Left lung (tissue), 10 donors: ENCODE measurements around the gene CCNC. TPM values are rescaled to one million over a fixed set of nuclear protein-coding genes. Genes with fewer than 3 reads are reported as not detected.

Source experiments
- ATAC-seq: fragments of 200-7000 bp; cut with Tn5 transposase; one replicate; pipeline ENCODE4 v1.9.1; 2020; ENCODE audit warnings: moderate library complexity
- DNase-seq, 4 donors: peaks; one replicate each; pipeline ENCODE4 v3.0.0-alpha.2; 2013 to 2020
- H3K27ac ChIP-seq, 2 donors: fragments of 200-600 bp; sonication (generic) in 1 of 2; one replicate each; pipeline versions ENCODE4 v1.5.0 to v1.8.0; 2020 to 2021
- H3K27me3 ChIP-seq, 2 donors: fragments of 200-600 bp; sonication (generic) in 1 of 2; one replicate each; pipeline versions ENCODE4 v1.5.0 to v1.8.0; 2020 to 2021
- H3K36me3 ChIP-seq, 2 donors: fragments of 200-600 bp; sonication (generic) in 1 of 2; one replicate each; pipeline versions ENCODE4 v1.5.0 to v1.8.0; 2020 to 2021
- H3K4me1 ChIP-seq, 2 donors: fragments of 200-600 bp; one replicate each; pipeline ENCODE4 v1.8.0; 2021
- H3K4me3 ChIP-seq, 2 donors: fragments of 200-600 bp; sonication (generic) in 1 of 2; one replicate each; pipeline versions ENCODE4 v1.5.0 to v1.8.0; 2020 to 2021; ENCODE audit warnings: mild to moderate bottlenecking in 1 of 2
- H3K9me3 ChIP-seq, 2 donors: fragments of 200-600 bp; sonication (generic) in 1 of 2; one replicate each; pipeline versions ENCODE4 v1.5.0 to v1.8.0; 2020 to 2021
- CTCF ChIP-seq, 2 donors: fragments of 200-600 bp; sonication (generic) in 1 of 2; IDR thresholded peaks; one replicate each; pipeline versions ENCODE4 v1.5.0 to v1.8.0; 2021; ENCODE audit warnings: antibody characterized with exemption in 2 of 2
- intact Hi-C, 2 donors: fragments of 100-400 bp; cut with DNase I; formaldehyde crosslinking; loops; one replicate each; pipeline versions ENCODE4 v1.11.2 to v1.14.2; 2022
- polyA plus RNA-seq, 6 donors: library from polyadenylated mRNA; unstranded; fragments of 120-200 nt; gene quantifications; one replicate each; pipeline ENCODE4 v1.2.1, GENCODE V29; 2013; ENCODE audit not compliant: insufficient read length in 6 of 6
- total RNA-seq, 2 donors: library from RNA; stranded (reverse); fragmentation: NEBNext Ultra II Directional; extraction: Animal tissue kit (Norgen Biotek cat#: 25700); gene quantifications; one replicate each; pipeline ENCODE4 v1.2.1, GENCODE V29; 2021
- donor health status: DM: no; HTN: yes; CAD: no.
- donor health status: DM: no; HTN: no; CAD: no.

Gene CCNC
- total and polyA plus RNA-seq, 8 donors: 55.6 to 110 (median 86.8) TPM

GRCh38 chr6:99575544-99576227 lies 7.2 kb upstream of the CCNC start:
- H3K4me1 ChIP-seq: no peaks in the 10 kb centered on the region
- no peak overlapping the region for H3K4me3 ChIP-seq
- H3K9me3 ChIP-seq: no peaks in the 10 kb centered on the region
- DNase-seq: no peak
- ATAC-seq: no peak
- H3K27ac ChIP-seq: no peak overlapping the region
- intact Hi-C loops: no loop called here
- H3K27me3 ChIP-seq: peaks cover 0 to 1% of the 10 kb centered on the region in 2 donors
- no peak for TF ChIP-seq CTCF (IDR thresholded peaks at IDR 0.05)
- H3K36me3 ChIP-seq: no peaks in the 10 kb centered on the region

- Histone ChIP-seq H3K4me1 (no peaks in the 10 kb centered on the region), H3K27me3 (no peaks in the 10 kb centered on the region), H3K36me3 (no peaks in the 10 kb centered on the region), H3K9me3 (no peaks in the 10 kb centered on the region), H3K4me3 (no peak overlapping the region), H3K27ac (no peak overlapping the region)
- no peak for TF ChIP-seq CTCF (IDR thresholded peaks at IDR 0.05)
- DNase-seq (no peak), ATAC-seq (no peak)
- intact Hi-C loops: no loop called here
Observed at GRCh38 chr6:99573980-99574617, 5.6 kb upstream of the CCNC start.

- DNase-seq (no peak), ATAC-seq (no peak)
- TF ChIP-seq CTCF (IDR thresholded peaks at IDR 0.05): no peak
- Histone ChIP-seq H3K36me3 (peaks cover 0 to 4% of the 10 kb centered on the region in 2 donors), H3K27me3 (no peaks in the 10 kb centered on the region), H3K27ac (no peak overlapping the region), H3K4me3 (no peak overlapping the region), H3K9me3 (no peaks in the 10 kb centered on the region), H3K4me1 (peaks cover 4 to 27% of the 10 kb centered on the region in 2 donors)
- intact Hi-C loops: no loop called here
Observed at GRCh38 chr6:99563056-99563723, 5.3 kb downstream of the CCNC start.

GRCh38 chr6:99560668-99561067 lies 7.8 kb downstream of the CCNC start:
- no peaks in the 10 kb centered on the region for H3K27me3 ChIP-seq
- no peak overlapping the region for H3K27ac ChIP-seq
- ATAC-seq (no peak), DNase-seq (no peak)
- intact Hi-C loops: no loop called here
- no peak for TF ChIP-seq CTCF (IDR thresholded peaks at IDR 0.05)
- H3K4me1 ChIP-seq: peaks cover 0 to 4% of the 10 kb centered on the region in 2 donors
- peaks cover 0 to 28% of the 10 kb centered on the region in 2 donors for H3K36me3 ChIP-seq
- H3K4me3 ChIP-seq: no peak overlapping the region
- H3K9me3 ChIP-seq: no peaks in the 10 kb centered on the region

GRCh38 chr6:99559057-99559456 lies 9.4 kb downstream of the CCNC start:
- peaks cover 0 to 45% of the 10 kb centered on the region in 2 donors for H3K36me3 ChIP-seq
- intact Hi-C loops: no loop called here
- ATAC-seq (no peak), DNase-seq (no peak)
- H3K27ac ChIP-seq: no peak overlapping the region
- no peaks in the 10 kb centered on the region for H3K9me3 ChIP-seq
- no peak for TF ChIP-seq CTCF (IDR thresholded peaks at IDR 0.05)
- H3K27me3 ChIP-seq: no peaks in the 10 kb centered on the region
- H3K4me1 ChIP-seq: peaks cover 0 to 3% of the 10 kb centered on the region in 2 donors
- no peak overlapping the region for H3K4me3 ChIP-seq
